Fibroblast of skin of left quadriceps (primary cell): ENCODE measurements around the gene GAS2.
A peak's percentile ranks its signal among the peaks of the same experiment; 100 is the strongest.

Experiments
- DNase-seq, 2 experiments: peaks; one replicate each; pipeline ENCODE4 v3.0.0-alpha.2; 2013; ENCODE audit warnings: low read depth in 2 of 2

The GAS2 gene

DNA sequence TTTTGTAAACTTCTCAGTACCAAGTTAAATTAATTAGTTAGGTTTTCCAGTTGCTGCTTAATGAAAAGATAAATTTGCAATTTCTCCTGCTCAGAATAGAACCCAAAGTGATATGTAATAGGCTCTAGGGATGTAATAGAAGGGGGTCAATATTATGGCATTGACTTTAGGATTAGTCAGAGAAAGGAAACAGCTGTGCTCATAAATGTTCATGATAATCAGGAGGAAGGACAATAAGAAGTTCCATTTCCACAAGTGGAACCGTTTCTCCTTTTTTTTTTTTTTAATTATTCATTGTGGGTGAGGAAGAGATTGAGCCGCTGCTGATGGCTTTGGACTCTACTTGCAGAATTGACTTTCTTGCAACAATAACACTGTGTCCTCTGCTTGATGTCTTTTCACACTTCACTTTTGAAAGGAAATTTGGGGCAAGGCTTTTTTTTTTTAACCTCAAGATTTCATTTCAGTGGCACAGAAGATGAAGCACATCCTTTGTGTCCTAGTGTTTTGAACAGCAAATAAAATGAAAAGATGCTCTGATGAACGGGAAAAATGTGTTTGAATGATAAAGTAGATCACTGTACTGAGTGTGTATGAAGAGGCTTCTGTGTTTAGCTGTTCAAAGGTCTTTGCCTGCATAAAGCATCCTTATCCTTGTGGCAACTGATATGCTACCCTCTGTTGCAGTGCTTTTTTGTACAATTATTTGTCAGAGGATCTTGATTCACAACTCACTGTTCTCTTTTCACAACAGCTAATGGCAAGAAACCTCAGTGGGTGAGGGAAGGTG lies 62.4 kb downstream of the GAS2 start:
- no peak for DNase-seq

- peak in 1 of 2 experiments; percentile 4 for DNase-seq
Observed at GRCh38 chr11:22730319-22730718, 63.9 kb downstream of the GAS2 start.

GRCh38 chr11:22732588-22732987 lies 66.2 kb downstream of the GAS2 start:
- DNase-seq, result no peak

GRCh38 chr11:22733475-22734248 lies 67.3 kb downstream of the GAS2 start:
- DNase-seq, result no peak

- no peak for DNase-seq
Observed at GRCh38 chr11:22734628-22735345, 68.4 kb downstream of the GAS2 start.

- DNase-seq, result no peak
Observed at GRCh38 chr11:22742157-22742613, 75.8 kb downstream of the GAS2 start.

- DNase-seq, result no peak
Observed at GRCh38 chr11:22749536-22749935, 83.1 kb downstream of the GAS2 start.

DNA sequence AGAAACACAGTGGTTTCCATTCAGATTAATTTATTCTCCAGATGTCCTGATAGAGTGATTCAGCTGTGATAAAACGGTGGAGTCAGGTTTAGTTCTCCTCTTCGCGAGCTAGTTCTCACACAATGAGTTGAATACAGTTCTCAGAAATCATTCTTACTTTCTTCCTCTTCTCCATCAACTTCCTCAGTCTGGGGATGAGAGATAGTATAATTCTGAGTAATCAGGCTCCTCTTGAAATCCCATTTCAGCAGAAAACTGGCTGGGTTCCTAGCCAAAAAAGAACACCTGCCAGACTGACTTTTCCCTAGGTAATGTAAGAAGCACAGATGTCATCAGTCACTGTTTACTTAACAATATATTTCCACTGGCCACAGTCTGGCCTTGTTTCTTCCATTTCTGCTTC lies 86.5 kb downstream of the GAS2 start:
- DNase-seq, result no peak

DNA sequence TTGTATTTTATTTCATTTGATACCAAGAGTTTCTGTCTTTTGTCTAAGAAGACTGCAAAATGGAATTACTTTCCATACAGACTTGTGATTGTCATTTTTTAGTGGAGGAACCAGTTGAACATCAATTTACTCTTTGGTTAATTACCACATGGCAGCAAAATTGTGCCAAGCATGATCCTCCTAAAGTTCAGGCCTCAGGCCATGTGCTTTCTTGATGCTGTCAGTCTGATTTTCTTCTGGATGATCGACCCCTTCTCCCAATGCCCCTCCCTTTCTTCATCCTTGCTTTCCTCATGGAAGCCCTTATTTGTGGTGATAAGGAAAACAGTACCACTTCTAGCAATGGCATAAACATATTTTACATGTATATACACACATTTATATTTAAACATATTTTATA lies 87.0 kb downstream of the GAS2 start:
- DNase-seq, result no peak

- DNase-seq, result no peak
Observed at GRCh38 chr11:22761066-22761465, 94.7 kb downstream of the GAS2 start.

- DNase-seq, result no peak
Observed at GRCh38 chr11:22763166-22763565, 96.8 kb downstream of the GAS2 start.

DNA sequence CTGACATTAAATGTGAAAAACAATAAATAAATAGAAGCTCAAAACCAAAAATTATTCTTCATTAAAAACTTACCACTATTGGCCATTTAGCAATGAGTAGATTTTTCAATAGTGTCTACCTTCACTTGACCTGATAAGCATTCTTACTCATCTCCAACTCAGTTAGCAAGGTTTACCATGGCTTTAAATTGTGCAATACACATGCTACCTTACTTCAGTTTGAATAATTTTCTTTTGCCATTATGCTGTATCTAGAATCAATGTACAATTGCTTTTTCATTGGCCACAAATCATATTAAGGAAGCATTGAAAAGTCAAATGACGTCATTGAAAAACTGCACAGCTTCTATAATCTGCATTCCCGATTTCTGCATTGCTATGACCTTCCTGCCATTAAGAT lies 98.3 kb downstream of the GAS2 start:
- no peak for DNase-seq

DNA sequence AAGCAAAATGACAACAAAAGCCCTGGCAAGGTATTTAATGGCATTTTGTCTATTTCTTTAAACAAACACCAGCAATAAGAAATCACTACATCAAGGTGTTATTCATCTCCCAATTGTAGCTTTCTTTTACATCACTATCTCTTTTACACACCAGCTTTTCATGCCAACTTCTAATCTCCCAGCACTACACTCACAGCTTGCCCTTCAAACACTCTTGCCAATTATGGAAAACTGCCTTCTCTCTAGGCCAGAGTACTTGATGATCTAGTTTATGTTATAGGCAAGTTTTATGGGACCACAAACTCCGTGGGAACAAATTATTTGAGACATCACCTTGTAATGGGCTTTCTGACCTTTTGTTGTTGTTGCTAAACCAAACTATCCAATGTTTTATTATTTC lies 101.9 kb downstream of the GAS2 start:
- DNase-seq, result no peak

- no peak for DNase-seq
Observed at GRCh38 chr11:22769081-22769480, 102.7 kb downstream of the GAS2 start.

- no peak for DNase-seq
Observed at GRCh38 chr11:22774716-22775115, 108.3 kb downstream of the GAS2 start.

DNA sequence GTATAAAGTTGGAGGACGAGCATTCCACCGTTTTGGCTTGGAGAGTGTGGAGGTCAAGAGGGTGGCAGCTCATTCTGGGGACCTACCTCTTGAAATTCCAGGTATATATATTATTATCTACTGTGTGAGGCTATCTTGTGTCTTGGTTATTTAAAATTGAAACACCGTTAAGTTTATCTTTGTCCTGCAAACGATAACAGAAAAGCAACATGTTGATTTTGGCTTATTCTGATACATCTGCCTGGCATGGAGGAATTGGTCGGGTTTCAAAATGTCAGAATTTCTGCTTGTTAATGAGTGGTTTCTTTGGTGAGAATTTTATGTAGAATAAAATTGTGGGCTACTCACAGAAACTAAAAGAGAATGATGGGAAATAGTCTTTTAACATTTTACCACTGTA lies 108.8 kb downstream of the GAS2 start:
- DNase-seq, result no peak

- DNase-seq, result no peak
Observed at GRCh38 chr11:22778642-22779041, 112.2 kb downstream of the GAS2 start.

GRCh38 chr11:22779850-22780249 lies 113.4 kb downstream of the GAS2 start:
- no peak for DNase-seq

GRCh38 chr11:22780952-22781593 lies 114.7 kb downstream of the GAS2 start:
- DNase-seq, result no peak

GRCh38 chr11:22785251-22785650 lies 118.8 kb downstream of the GAS2 start:
- no peak for DNase-seq

DNA sequence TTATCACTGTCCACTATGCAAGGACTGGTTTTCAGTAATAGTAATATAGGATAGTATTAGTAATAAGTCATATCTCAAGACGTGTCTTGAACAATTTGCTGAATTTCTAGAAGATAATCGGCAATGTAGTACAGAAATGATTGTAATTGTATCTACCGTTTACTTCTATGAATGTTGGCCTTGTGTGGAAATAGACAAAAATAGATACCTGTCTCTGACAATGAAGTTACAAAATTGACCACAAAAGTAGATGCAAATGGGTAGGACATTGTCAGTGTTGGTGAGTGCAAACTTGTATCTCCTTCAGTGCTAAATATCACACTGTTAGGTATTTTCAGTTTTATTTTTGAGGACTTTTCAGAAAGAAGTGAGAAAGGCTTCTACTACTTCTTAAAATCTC lies 120.1 kb downstream of the GAS2 start:
- DNase-seq, result no peak

- no peak for DNase-seq
Observed at GRCh38 chr11:22787055-22787454, 120.6 kb downstream of the GAS2 start.
